Gastroesophageal sphincter (tissue), 3 donors: ENCODE measurements around the gene AGBL1.

Experiments
- CTCF ChIP-seq, 4 experiments: fragments of 200-600 bp in 2 of 4; fragments of 450-650 bp in 2 of 4; sonication (generic) in 1 of 4; IDR thresholded peaks; one replicate each; pipeline ENCODE4 v1.5.1; 2017 to 2019; ENCODE audit warnings: antibody characterized with exemption in 4 of 4, mild to moderate bottlenecking in 2 of 4, moderate library complexity in 2 of 4
- POLR2A ChIP-seq, 2 donors: fragments of 450-650 bp; IDR thresholded peaks; one replicate each; pipeline ENCODE4 v1.6.1; 2017; ENCODE audit warnings: antibody characterized with exemption in 2 of 2, mild to moderate bottlenecking in 2 of 2, moderate library complexity in 1 of 2

- TF ChIP-seq CTCF (IDR thresholded peaks at IDR 0.05) (no peak), POLR2A (IDR thresholded peaks at IDR 0.05) (no peak)
These were observed 535.7 kb downstream of the AGBL1 start for GRCh38 chr15:86615411-86615810.
